OCI-LY1 (cell line): ENCODE results near the gene EXPH5.

ENCODE experiments used
- H2AFZ ChIP-seq: fragments of 200-600 bp; sonication (generic), shearing (Covaris generic); 2 replicates; pipeline ENCODE4 v1.6.0; 2014; ENCODE audit warnings: antibody characterized with exemption, mild to moderate bottlenecking, low read length
- H3F3A ChIP-seq: fragments of 200-600 bp; sonication (generic), shearing (Covaris generic); 2 replicates; pipeline ENCODE4 v1.6.0; 2014; ENCODE audit warnings: mild to moderate bottlenecking, antibody characterized with exemption, low read length, moderate library complexity; ENCODE audit not compliant: insufficient read depth
- H3K27ac ChIP-seq: fragments of 200-600 bp; sonication (generic); 2 replicates; pipeline ENCODE4 v1.5.1; 2014; ENCODE audit warnings: low read length, mixed run types, mild to moderate bottlenecking, low read depth; ENCODE audit not compliant: poor library complexity, severe bottlenecking
- H3K27me3 ChIP-seq: fragments of 200-600 bp; sonication (generic); 2 replicates; pipeline ENCODE4 v1.6.0; 2014; ENCODE audit warnings: antibody characterized with exemption, mild to moderate bottlenecking, low read length, moderate library complexity; ENCODE audit not compliant: insufficient read depth
- H3K36me3 ChIP-seq: fragments of 200-600 bp; sonication (generic); 2 replicates; pipeline ENCODE4 v1.6.1; 2014; ENCODE audit warnings: mild to moderate bottlenecking, antibody characterized with exemption, low read length, moderate library complexity, mixed read lengths; ENCODE audit not compliant: insufficient read depth
- H3K4me1 ChIP-seq: fragments of 200-600 bp; sonication (generic); 2 replicates; pipeline ENCODE4 v1.5.1; 2014; ENCODE audit warnings: mild to moderate bottlenecking, low read length, moderate library complexity; ENCODE audit not compliant: insufficient read depth, severe bottlenecking
- H3K4me2 ChIP-seq: fragments of 200-600 bp; sonication (generic), shearing (Covaris generic); 2 replicates; pipeline ENCODE4 v1.6.1; 2014; ENCODE audit warnings: low read length
- H3K4me3 ChIP-seq: fragments of 200-600 bp; sonication (generic); 2 replicates; pipeline ENCODE4 v1.5.1; 2014; ENCODE audit warnings: low read length, low read depth, mild to moderate bottlenecking, mixed read lengths; ENCODE audit not compliant: poor library complexity, severe bottlenecking
- H3K79me2 ChIP-seq: fragments of 200-600 bp; shearing (Covaris generic); 2 replicates; pipeline ENCODE4 v1.6.1; 2016; ENCODE audit warnings: mixed run types, low read length, mixed read lengths; ENCODE audit not compliant: insufficient read depth
- H3K9ac ChIP-seq: fragments of 200-600 bp; sonication (generic), shearing (Covaris generic); 2 replicates; pipeline ENCODE4 v1.6.1; 2014; ENCODE audit warnings: mild to moderate bottlenecking, low read length, mixed read lengths
- H3K9me2 ChIP-seq: fragments of 200-600 bp; sonication (generic), shearing (Covaris generic); 2 replicates; pipeline ENCODE4 v1.6.1; 2014; ENCODE audit warnings: low read depth, mild to moderate bottlenecking, low read length, mixed read lengths
- H3K9me3 ChIP-seq: fragments of 200-600 bp; shearing (Covaris generic); 2 replicates; pipeline ENCODE4 v1.6.1; 2014; ENCODE audit warnings: low read length, mixed read lengths
- H4K20me1 ChIP-seq: fragments of 200-600 bp; sonication (generic), shearing (Covaris generic); 2 replicates; pipeline ENCODE4 v1.6.0; 2016; ENCODE audit warnings: mild to moderate bottlenecking, low read length; ENCODE audit not compliant: insufficient read depth
- EZH2 ChIP-seq: fragments of 200-600 bp; sonication (generic), shearing (Covaris generic); IDR thresholded peaks from 2 replicates; pipeline ENCODE4 v1.8.0; 2017; ENCODE audit warnings: borderline replicate concordance, mixed run types, mild to moderate bottlenecking, antibody characterized with exemption, low read length, moderate library complexity, mixed read lengths
- TF ChIP-seq, protein P1 (sequence below): fragments of 200-600 bp; sonication (generic), shearing (Covaris generic); IDR thresholded peaks from 2 replicates; pipeline ENCODE4 v1.5.1; 2017; ENCODE audit warnings: mild to moderate bottlenecking, antibody characterized with exemption, low read length, moderate library complexity, mixed read lengths

EXPH5 gene

DNA sequence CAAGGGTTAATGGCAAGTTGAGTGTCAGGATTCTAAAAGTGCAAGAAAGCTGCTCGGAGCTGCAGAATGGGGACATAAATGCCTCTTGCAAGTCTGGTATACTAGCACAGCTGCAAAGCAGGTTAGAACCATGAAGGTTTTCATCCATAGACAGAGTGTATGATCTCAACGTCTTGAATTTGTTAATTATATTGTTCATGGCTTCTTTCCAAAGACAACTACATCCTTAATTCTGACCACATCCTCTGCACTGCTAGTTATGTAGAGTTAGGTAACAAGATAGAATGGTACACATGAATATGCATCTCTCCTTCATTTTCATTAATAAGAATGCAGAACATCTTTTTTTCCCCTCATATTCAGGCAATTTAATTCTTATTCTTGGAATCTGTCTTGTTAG lies 34.2 kb downstream of the EXPH5 start:
- Histone ChIP-seq H2AFZ (no peak overlapping the region), H3K36me3 (no peaks in the 10 kb centered on the region), H3K4me2 (no peak overlapping the region), H3K4me3 (no peak overlapping the region), H3K4me1 (no peaks in the 10 kb centered on the region), H3F3A (no peaks in the 10 kb centered on the region), H4K20me1 (no peaks in the 10 kb centered on the region), H3K27ac (no peak overlapping the region), H3K9me2 (no peaks in the 10 kb centered on the region), H3K79me2 (no peaks in the 10 kb centered on the region), H3K9ac (no peak overlapping the region), H3K27me3 (no peaks in the 10 kb centered on the region), H3K9me3 (no peaks in the 10 kb centered on the region)
- no peak for TF ChIP-seq EZH2
- TF ChIP-seq, protein P1, sequence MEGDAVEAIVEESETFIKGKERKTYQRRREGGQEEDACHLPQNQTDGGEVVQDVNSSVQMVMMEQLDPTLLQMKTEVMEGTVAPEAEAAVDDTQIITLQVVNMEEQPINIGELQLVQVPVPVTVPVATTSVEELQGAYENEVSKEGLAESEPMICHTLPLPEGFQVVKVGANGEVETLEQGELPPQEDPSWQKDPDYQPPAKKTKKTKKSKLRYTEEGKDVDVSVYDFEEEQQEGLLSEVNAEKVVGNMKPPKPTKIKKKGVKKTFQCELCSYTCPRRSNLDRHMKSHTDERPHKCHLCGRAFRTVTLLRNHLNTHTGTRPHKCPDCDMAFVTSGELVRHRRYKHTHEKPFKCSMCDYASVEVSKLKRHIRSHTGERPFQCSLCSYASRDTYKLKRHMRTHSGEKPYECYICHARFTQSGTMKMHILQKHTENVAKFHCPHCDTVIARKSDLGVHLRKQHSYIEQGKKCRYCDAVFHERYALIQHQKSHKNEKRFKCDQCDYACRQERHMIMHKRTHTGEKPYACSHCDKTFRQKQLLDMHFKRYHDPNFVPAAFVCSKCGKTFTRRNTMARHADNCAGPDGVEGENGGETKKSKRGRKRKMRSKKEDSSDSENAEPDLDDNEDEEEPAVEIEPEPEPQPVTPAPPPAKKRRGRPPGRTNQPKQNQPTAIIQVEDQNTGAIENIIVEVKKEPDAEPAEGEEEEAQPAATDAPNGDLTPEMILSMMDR: no peak

DNA sequence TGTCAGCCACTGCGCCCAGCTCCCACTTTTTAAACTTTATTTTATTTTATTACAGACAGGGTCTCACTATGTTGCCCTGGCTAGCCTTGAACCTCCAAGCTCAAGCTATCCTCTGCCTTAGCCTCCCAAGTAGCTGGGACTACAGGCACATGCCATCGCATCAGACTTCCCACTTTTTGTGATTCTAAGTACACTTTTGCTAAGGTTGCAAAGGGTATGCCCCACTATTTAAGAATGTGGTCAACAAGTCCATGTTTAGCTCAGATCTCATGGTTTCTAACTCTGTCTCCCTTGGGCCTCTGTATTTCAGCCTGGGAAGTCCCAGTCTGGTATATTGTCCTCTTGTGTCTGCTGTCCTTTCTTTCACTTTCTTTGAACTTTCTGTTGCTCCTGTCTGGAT lies 35.3 kb downstream of the EXPH5 start:
- no peaks in the 10 kb centered on the region for H3K36me3 ChIP-seq
- no peaks in the 10 kb centered on the region for H4K20me1 ChIP-seq
- TF ChIP-seq EZH2: no peak
- TF ChIP-seq, protein P1: no peak

DNA sequence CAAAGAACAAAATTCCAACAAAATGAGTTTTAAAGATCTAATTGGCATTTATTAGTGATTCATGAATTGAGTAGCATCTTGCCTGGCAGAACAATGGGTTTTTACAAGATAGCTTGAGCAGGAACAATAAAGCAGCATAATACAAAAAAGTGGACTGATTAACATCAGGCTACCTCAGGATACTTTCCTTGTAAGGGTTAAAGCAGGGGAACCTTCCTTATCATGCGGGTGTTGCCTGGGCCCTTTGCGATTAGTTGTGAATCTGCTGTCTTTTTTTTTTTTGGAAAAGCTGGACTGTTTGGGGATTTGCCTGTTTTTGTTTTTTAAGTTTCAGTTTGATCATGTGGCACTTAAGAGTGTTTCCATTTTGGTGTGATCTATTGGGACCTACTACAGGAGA lies 37.5 kb downstream of the EXPH5 start:
- H3K4me3 ChIP-seq: no peak overlapping the region
- H3F3A ChIP-seq: no peaks in the 10 kb centered on the region
- no peak overlapping the region for H3K9ac ChIP-seq
- H4K20me1 ChIP-seq: no peaks in the 10 kb centered on the region
- no peaks in the 10 kb centered on the region for H3K36me3 ChIP-seq
- no peak overlapping the region for H2AFZ ChIP-seq
- H3K9me2 ChIP-seq: no peaks in the 10 kb centered on the region
- H3K9me3 ChIP-seq: no peaks in the 10 kb centered on the region
- no peaks in the 10 kb centered on the region for H3K79me2 ChIP-seq
- no peaks in the 10 kb centered on the region for H3K27me3 ChIP-seq
- H3K27ac ChIP-seq: no peak overlapping the region
- no peak for TF ChIP-seq EZH2
- TF ChIP-seq, protein P1: no peak
- H3K4me1 ChIP-seq: no peaks in the 10 kb centered on the region
- H3K4me2 ChIP-seq: no peak overlapping the region

More for the DNA sequence above, 35.3 kb downstream of the EXPH5 start:
- H3K9me2 ChIP-seq: no peaks in the 10 kb centered on the region
- no peak overlapping the region for H3K9ac ChIP-seq
- no peak overlapping the region for H2AFZ ChIP-seq
- H3F3A ChIP-seq: no peaks in the 10 kb centered on the region
- no peak overlapping the region for H3K27ac ChIP-seq
- no peaks in the 10 kb centered on the region for H3K9me3 ChIP-seq
- no peaks in the 10 kb centered on the region for H3K27me3 ChIP-seq
- H3K4me3 ChIP-seq: no peak overlapping the region
- H3K4me1 ChIP-seq: no peaks in the 10 kb centered on the region
- no peak overlapping the region for H3K4me2 ChIP-seq
- no peaks in the 10 kb centered on the region for H3K79me2 ChIP-seq
